NCI-H2227 (cell line): ENCODE data around the gene WNT3.
"Not testable (repeated sequence)": the region's sequence is repeated elsewhere in the genome, so short reads cannot be mapped to it uniquely, and the experiment has no call there.

Experiments
- DNase-seq: peaks from one replicate; lab custom pipeline; 2025; ENCODE audit not compliant: unreplicated experiment; lab: John Stamatoyannopoulos, UW

WNT3 gene

DNA sequence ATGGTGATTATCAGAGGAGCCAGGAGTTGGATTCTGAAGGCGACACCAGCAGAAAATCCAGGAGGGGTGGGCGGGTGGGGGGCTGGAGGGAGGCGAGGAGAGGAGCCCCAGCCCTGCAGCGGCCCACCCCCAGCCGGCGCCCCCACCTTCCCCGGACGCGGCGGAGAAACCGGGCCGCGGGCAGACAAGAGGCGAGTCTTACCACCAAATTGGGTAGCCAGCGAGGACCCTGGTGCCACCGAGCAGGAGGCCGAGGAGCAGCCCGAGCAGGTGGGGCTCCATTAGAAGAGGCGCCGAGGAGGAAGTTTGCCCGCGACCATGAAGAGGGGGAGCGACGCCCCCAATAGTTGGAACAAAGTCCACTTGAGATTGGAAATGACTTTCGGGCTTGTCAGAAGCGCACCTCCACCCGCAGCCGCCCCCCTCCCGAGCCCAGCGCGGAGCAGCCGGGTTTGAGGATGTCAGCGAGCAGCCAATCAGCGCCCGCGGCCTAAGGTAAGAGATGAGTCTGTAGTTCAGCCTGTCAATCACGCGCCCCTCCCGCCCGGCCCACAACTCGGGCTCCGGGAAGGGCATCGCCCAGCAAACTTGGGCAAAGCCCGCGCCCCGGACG lies at the start of gene WNT3:
TSS of gene WNT3 (minus strand) at position 377 of the 613 bp plus-strand sequence. CDS start at position 282, 95 bp downstream.
- peak; percentile 59 for DNase-seq

GRCh38 chr17:46866747-46867146 lies 48.3 kb upstream of the WNT3 start:
- DNase-seq: no peak

DNA sequence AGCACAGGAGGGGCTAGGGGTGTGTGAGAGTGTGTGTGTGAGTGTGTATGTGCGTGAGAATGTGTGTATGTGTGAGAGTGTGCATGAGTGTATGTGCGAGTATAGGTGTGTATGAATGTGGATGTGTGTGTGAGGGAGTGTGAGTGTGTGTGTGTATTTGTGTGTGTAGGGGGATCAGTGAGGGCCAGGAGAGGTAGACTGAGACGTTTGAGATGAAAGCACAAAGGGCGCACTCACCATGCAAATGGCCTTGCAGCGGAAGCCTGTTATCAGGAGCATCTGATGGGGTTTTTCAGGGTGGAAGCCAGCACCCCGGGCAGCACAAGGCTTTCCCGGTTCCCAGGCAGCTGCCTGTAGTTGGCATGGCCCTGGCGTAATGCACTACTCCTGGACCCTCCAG lies 47.8 kb upstream of the WNT3 start:
- DNase-seq: no peak

- no peak for DNase-seq
These were observed 46.6 kb upstream of the WNT3 start for GRCh38 chr17:46865100-46865499.

DNA sequence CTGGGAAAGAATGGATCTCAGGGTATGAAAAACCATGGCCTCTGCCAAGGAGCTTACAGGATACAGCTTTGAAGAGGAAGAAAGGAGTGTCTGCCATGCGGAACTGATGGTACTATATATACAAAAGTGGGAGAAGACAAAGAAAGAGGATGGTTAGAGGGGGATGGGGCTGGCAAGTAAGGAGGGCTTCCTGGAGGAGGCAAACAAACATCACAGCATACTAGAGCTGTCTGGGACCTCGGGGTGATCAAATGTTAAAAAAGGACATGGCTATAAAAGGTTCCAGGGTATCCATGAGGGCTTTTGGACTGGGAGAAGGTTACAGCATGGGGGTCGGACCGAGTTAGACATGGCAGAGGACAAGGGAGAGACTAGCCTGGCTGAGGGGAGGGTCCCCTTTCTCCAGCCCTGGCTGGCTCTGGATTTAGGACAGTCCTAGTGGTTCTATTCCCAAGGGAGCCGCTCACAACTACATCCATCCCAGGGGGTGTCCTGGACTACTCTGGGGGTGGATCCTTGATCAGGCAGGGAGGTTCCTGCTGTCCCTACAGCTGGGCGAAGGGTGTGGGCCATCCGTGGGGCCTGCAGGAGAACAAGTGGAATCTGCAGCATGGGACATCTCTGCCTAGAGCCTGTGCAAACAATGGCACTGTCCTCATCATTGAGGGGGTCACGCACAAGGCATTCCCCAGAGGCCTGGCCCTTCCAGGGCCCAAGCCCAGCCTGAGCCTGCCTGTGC lies 45.1 kb upstream of the WNT3 start:
- no peak for DNase-seq

DNA sequence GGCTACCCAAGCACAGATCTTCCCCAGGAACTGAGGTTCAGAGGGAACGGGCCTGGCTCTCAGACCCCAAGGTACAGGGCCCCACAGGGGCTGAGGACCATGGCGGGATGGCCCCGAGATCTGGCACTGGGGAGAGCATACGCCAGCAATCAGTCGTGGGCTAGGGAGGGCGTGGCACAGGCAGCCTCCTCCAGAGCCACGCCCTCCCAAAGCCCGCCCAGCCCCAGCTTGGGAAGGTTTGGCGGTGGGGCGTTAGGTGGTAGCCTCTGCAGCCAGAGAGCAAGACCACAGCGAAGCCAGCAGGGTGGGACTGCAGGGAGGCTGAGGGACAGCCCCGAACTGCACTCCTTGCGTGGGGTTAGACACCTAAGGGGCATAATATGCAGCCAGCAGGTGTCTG lies 44.5 kb upstream of the WNT3 start:
- no peak for DNase-seq

- DNase-seq: no peak
These were observed 41.5 kb upstream of the WNT3 start for GRCh38 chr17:46859996-46860395.

DNA sequence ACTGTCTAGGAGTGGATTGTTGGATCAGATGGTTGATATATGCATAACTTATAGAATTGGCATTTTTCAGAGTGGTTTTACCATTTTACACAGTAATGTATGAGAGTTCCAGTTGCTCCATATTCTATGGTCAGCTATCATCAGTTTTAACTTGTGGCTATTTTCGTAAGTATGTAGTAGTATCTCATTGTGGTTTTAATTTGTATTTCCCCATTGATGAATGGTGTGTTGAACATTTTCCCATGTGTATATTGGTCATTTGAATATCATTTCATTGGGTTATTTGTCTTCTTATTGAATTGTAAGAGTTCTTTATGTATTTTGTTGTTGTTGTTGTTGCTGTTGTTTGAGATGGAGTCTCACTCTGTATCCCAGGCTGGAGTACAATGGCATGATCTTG lies 39.1 kb upstream of the WNT3 start:
- no peak for DNase-seq

DNA sequence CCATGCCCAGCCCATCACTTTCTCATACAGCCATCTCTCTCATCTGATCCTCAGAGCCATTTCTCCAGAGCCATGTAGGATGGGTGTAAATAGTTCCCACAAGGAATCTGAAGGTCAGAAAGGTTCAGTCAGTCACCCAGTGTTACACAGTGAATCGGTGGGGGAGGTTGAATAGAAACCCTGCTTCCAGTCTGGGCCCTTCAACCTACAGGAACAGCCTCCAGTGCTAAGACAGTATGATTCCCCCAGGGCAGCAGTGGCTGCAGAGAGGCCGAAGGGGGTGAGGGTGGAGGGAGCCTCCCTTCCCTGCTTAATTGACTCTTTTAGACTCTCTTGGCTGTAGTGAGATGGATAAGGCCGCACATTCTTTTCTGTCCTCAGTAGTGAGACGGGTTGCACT lies 36.5 kb upstream of the WNT3 start:
- no peak for DNase-seq

DNA sequence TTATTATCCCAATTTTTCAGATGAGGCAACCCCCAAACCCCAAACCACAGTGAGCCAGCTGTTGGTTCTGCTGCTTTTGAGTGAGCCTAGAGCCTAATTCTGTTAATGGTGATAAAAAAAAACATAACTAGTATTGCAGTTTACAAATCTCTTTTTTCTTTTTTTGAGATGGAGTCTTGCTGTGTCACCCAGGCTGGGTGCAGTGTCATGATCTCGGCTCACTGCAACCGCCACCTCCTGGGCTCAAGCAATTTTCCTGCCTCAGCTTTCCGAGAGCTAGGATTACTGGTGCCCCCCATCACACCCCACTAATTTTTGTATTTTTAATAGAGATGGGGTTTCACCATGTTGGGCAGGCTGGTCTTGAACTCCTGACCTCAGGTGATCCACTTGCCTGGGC lies 36.0 kb upstream of the WNT3 start:
- no peak for DNase-seq

- DNase-seq: no peak
These were observed 35.5 kb upstream of the WNT3 start for GRCh38 chr17:46853896-46854444.

GRCh38 chr17:46851029-46851741 lies 32.7 kb upstream of the WNT3 start, which contains the start of gene WNT9B:
TSS of gene WNT9B (plus strand) at chr17:46851583. CDS start at chr17:46851639, 56 bp downstream.
- DNase-seq: peak; percentile 92

- DNase-seq: no peak
These were observed 32.2 kb upstream of the WNT3 start for GRCh38 chr17:46850688-46851028.

- DNase-seq: no peak
These were observed 30.0 kb upstream of the WNT3 start for GRCh38 chr17:46848534-46848933.

DNA sequence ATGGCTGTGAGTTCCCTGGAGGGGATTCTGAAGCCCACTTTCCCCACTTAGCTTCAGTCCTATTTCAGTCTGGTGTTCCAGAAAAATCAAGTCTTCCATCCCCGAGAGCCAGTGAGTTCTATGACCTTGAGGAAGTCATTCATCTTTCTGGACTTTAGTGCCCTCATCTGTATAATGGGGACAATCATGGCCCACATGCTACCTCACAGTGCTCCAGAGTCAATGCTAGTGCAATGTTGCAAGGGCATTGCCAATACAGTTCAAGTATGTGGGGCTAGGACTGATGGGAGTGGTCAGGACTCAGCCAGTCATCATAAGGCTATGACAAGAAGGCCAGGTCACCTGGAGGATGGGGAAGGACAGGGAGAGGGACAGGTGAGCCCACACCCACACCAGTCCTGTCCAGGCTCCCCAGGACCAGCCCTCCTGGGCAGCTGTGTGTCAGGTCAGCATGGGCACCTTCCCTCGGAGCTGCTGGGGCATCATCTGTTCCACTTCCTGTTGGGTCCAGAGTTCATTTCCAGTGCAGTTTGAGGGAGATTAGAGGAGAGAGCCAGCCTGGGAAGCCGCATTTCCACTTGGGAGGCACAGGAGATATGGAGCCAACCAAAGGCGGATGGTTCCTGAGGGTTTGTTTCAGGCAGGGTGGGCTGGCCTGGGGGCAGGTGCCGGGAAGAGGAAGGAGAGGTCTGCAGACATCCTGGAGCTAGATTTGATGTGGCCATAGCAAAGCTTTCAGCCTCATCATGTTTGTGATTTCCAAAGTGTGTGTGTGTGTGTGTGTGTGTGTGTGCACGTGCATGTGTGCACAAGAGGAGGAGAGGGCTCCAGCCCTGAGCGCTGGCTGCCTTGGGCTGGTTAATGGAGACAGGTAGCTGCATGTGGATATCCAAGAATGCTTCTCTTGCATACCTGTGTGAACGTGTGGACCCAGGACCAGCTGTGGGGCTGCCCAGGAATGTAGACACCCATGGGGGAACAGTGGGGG lies 29.0 kb upstream of the WNT3 start:
- no peak for DNase-seq

DNA sequence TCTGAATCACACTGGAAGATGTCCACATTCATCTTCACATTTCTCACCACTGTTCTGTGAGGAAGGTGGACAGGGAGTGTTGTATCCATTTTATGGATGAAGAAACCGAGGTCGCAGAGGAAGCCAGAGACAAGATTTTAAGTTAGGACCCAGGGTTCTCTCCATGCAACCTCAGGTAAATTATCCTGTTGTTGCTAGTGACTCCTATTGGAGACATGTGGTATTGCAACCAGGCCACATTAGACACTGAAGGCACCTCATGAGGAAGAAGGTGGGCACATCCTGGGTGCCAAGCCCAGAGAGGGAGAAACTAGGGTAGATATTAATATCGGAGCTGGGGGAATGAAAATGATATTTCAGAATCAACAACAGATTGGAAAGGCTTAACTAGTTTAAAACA lies 24.3 kb upstream of the WNT3 start:
- peak; percentile 27 for DNase-seq

- peak; percentile 69 for DNase-seq
These were observed 23.3 kb upstream of the WNT3 start for GRCh38 chr17:46841561-46842379.

- not testable (repeated sequence) for DNase-seq
These were observed 22.1 kb upstream of the WNT3 start for GRCh38 chr17:46840596-46840995.

GRCh38 chr17:46839211-46839610 lies 20.7 kb upstream of the WNT3 start:
- no peak for DNase-seq

GRCh38 chr17:46837521-46837920 lies 19.0 kb upstream of the WNT3 start:
- DNase-seq: no peak
